LNCaP clone FGC (cell line): Measurements from ENCODE around the gene SPART.

ENCODE experiments used
- DNase-seq: peaks from one replicate; pipeline ENCODE4 v3.0.0-alpha.2; 2011; ENCODE audit warnings: low read depth
- H3K4me3 ChIP-seq: 2 replicates; pipeline ENCODE4 v1.5.1; 2011; ENCODE audit warnings: mild to moderate bottlenecking, low read depth, low read length, control low read depth
- CTCF ChIP-seq: IDR thresholded peaks from 2 replicates; pipeline ENCODE4 v1.5.1; 2012; ENCODE audit warnings: mild to moderate bottlenecking; ENCODE audit not compliant: control insufficient read depth, insufficient read depth; ENCODE audit errors: extremely low read depth

The SPART gene

DNA sequence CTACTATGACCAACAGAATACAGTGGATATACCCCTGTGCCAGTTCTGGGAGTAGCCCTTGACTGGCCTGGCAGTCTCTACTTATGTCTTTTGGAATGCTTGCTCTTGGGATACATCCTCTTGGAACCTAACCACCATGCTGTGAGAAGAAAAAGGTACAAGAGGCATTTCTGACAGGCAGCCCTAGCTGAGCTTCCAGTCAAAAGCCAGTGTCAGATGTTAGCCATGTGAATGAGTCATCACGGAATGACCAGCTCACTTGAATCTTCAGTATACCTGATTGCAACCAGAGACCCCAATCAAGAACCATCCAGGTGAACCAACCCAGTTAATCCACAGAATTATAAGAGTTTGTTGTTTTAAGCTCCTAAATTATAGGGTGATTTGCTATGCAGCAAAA, 52.7 kb downstream of the SPART start:
- no peak for TF ChIP-seq CTCF
- H3K4me3 ChIP-seq: no peak overlapping the region
- DNase-seq: no peak

DNA sequence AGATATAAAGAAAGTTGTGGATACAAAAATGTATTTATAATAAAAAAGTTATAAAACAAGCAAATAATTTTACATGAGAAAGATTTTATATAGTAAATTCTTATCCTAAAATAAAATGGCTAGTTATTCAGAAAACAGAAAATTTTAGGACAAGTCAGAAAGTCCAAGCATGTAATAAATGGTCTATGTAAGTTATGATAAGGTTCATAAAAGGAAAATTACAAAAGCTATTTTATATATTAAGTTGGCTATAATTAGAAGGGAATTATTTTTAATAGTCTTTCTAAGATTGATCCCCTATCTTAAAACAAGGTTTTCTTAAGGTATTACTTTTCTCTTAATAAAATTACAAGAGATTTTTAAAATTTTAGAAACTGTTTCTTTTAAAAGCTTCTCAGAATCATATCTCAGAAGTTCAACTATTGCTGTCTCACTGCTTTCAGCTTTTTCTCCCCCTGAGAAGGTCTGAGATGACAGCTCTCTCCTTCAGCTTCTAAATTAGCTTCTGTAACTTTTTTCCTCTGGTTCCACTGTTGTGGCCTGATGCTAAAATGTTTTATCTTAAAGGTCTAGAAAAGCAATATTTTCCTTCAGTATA, 57.3 kb downstream of the SPART start:
- no peak overlapping the region for H3K4me3 ChIP-seq
- TF ChIP-seq CTCF: no peak
- no peak for DNase-seq

DNA sequence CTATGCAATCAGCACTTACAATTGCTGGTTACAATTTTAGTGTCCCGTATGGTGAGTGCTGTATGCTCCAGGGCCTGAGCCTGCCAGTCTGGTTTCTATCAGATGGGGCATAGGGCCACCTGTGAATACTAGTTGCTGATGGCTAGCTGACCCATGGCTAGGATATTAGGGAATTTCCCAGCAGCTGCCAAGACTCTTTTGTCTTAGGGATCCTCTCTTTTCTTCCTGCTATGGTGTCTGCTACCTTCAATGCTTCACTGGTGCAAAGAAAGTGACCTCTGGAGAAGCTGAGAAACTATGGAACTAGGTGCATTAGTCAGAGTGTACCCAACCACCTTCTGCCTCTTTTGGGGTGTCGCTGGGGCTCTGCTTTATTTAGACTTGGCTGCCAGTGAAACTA, 60.2 kb downstream of the SPART start:
- no peak for TF ChIP-seq CTCF
- no peak for DNase-seq
- no peak overlapping the region for H3K4me3 ChIP-seq

DNA sequence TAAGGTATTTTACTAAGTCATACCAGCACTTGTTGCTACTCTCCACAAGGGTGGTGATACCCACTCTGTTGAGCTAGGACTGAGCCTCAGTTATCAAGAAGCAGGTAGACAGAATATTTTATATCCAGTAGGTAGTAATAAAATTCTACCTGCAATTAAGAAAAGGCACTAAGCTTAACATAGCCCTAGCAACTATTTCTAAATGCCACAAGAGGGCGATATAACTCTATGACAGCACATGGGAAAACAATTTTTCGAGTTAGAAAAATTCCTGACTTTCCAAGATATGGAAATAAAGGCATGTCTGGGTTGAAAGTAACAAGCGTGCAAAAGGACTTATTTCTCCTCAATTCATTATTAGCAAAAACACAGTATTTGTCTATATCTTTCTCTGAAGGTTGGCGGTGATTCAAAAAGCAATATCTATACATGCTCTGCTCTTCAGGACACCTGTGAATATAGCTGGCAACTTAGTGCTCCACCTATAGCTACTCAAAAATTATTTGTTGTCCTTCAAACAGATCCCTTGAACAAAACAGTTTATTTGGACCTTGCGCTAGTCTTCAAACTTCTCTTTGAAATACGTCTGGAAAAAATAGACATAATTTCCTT, 63.3 kb downstream of the SPART start:
- peak; percentile 57 for TF ChIP-seq CTCF
- DNase-seq: no peak
- no peak overlapping the region for H3K4me3 ChIP-seq

- no peak for DNase-seq
- TF ChIP-seq CTCF: peak; percentile 52
- no peak overlapping the region for H3K4me3 ChIP-seq
These were observed 70.8 kb downstream of the SPART start for GRCh38 chr13:36275190-36276002.

DNA sequence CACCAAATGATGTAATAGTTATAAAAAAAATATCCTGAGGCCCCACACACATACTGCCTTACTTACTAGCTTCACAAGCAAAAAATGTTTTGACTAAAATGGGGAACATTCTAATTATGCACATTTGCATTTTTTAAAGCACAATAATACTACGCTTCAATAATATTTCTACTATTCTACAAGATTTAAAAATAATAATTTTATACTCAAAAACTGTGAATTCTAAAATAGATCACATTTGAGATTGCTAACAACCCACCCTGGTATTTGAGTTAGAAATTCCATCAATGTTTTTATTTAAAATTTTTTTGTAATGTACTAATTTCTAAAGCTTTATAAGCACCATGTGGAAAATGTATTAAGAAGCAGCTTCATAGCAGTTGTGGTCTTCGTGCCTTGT, 72.8 kb downstream of the SPART start:
- no peak for DNase-seq
- H3K4me3 ChIP-seq: no peak overlapping the region
- no peak for TF ChIP-seq CTCF

- TF ChIP-seq CTCF: no peak
These were observed 84.2 kb downstream of the SPART start for GRCh38 chr13:36261976-36262375.

More at GRCh38 chr13:36261976-36262375, 84.2 kb downstream of the SPART start:
- DNase-seq: no peak
- H3K4me3 ChIP-seq: no peak overlapping the region
